Adrenal gland (tissue), 5 donors: Measurements from ENCODE around the gene PHF11.

ENCODE experiments used
- POLR2A ChIP-seq, 2 donors: fragments of 450-650 bp; IDR thresholded peaks; one replicate each; pipeline ENCODE4 v1.6.1; 2017; ENCODE audit warnings: antibody characterized with exemption in 2 of 2, mild to moderate bottlenecking in 2 of 2, moderate library complexity in 1 of 2
- TF ChIP-seq, protein P1 (sequence below), 6 experiments: fragments of 450-650 bp in 4 of 6; fragments of 200-600 bp in 2 of 6; sonication (generic) in 1 of 6; IDR thresholded peaks; 1 replicate in 5 of 6; 2 replicates in 1 of 6; pipeline versions ENCODE4 v1.5.1 to v1.8.0; 2016 to 2021; ENCODE audit warnings: antibody characterized with exemption in 6 of 6, mild to moderate bottlenecking in 2 of 6, moderate library complexity in 1 of 6
- donor health status: DM: no; HTN: no; CAD: no.

DNA sequence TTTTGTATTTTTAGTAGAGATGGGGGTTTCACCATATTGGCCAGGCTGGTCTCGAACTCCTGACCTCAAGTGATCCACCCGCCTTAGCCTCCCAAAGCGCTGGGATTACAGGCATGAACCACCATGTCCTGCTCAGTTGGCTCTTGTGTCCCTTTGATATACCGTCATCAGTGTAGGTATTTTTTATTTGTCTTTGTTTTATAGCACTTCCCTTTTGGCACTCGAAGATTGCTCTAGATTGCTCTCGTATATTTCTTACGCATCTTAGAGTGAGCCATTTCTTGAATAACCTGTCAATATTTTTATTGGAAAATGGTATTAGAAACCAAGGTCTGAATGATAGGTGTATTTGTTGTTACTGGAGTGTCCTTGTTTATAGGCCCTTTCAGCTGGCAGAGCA, 42.3 kb upstream of the PHF11 start:
- TF ChIP-seq, protein P1, sequence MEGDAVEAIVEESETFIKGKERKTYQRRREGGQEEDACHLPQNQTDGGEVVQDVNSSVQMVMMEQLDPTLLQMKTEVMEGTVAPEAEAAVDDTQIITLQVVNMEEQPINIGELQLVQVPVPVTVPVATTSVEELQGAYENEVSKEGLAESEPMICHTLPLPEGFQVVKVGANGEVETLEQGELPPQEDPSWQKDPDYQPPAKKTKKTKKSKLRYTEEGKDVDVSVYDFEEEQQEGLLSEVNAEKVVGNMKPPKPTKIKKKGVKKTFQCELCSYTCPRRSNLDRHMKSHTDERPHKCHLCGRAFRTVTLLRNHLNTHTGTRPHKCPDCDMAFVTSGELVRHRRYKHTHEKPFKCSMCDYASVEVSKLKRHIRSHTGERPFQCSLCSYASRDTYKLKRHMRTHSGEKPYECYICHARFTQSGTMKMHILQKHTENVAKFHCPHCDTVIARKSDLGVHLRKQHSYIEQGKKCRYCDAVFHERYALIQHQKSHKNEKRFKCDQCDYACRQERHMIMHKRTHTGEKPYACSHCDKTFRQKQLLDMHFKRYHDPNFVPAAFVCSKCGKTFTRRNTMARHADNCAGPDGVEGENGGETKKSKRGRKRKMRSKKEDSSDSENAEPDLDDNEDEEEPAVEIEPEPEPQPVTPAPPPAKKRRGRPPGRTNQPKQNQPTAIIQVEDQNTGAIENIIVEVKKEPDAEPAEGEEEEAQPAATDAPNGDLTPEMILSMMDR (IDR thresholded peaks at IDR 0.05) = no peak
- no peak for TF ChIP-seq POLR2A (IDR thresholded peaks at IDR 0.05)
